Measurements from ENCODE around the gene CAPZA3.
"Not testable (repeated sequence)": the region's sequence is repeated elsewhere in the genome, so short reads cannot be mapped to it uniquely, and the experiment has no call there.

Gene CAPZA3

GRCh38 chr12:18754124-18754707, 16.3 kb downstream of the CAPZA3 start:
- no peak for DNase-seq (ENCODE audit: low spot score)

- DNase-seq (ENCODE audit: low spot score): no peak
Measured at GRCh38 chr12:18755341-18755740, 17.4 kb downstream of the CAPZA3 start.

GRCh38 chr12:18766479-18766878, 28.6 kb downstream of the CAPZA3 start:
- DNase-seq (ENCODE audit: low spot score): not testable (repeated sequence)

GRCh38 chr12:18782827-18783226, 44.9 kb downstream of the CAPZA3 start:
- DNase-seq (ENCODE audit: low spot score): no peak

GRCh38 chr12:18785465-18785864, 47.5 kb downstream of the CAPZA3 start:
- not testable (repeated sequence) for DNase-seq (ENCODE audit: low spot score)

Measured in left forelimb (tissue), 1 donor.